Measurements from ENCODE around the gene PROCA1.

GRCh38 chr17:28729950-28730330 lies 18.3 kb upstream of the PROCA1 start:
- TF ChIP-seq CTCF (IDR thresholded peaks at IDR 0.05) (no peak), POLR2AphosphoS5 (IDR thresholded peaks at IDR 0.05; ENCODE audit: insufficient read depth in 1 of 2, low read depth in 1 of 2) (no peak), POLR2A (IDR thresholded peaks at IDR 0.05) (no peak)

Measured in vagina (tissue), 2 donors.